T-helper 1 cell treated with Interleukin-12 subunit alpha and Interleukin-12 subunit beta and Interleukin-4 antibody, amounts not matched to agents 30 ng/mL and 1 ng/mL, for 36 hours (primary cell): Measurements from ENCODE around the gene HTRA2. TPM values are rescaled to one million over a fixed set of nuclear protein-coding genes. Genes with fewer than 3 reads are reported as not detected.

ENCODE experiments used
- intact Hi-C: fragments of 100-400 bp; cut with micrococcal nuclease; formaldehyde crosslinking; loops from one replicate; pipeline ENCODE4 v1.15.1; 2024
- total RNA-seq: library from RNA; stranded (reverse); gene quantifications from 2 replicates; pipeline ENCODE4 v1.2.3, GENCODE V29; 2022

The HTRA2 gene
- total RNA-seq, 1 donor from 2014 or later: 60.0 TPM

DNA sequence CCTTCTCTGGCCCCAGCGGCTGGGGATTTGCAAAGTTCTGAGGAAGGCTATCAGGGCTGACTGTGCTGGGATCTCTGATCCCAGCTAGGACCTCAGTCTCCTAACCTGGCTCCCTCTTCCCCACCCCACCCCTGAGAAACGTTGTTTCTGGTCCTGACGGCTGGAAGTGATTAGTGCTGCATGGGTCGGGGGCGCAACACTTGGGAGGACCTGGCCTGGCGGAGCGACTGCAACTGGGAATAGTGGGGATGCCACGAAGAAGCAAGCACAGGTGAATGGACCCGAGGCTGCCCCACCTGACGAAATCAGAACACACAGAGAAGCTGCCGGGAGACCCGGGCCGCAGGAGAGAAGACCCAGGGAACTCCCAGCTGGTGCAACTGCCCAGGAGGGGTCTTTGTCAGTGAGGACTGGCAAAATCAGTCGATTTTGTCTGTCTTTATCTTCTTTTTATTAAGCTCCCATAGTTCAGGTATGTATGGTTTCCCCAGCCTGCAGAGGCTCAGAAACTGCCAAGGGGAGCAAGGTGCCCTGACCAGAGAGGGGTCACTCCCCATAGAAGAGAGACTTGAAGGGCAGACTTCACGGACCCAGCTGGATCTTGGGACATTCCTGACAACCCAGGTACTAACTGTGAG is 29.7 kb upstream of the HTRA2 start:
- intact Hi-C loops: loop anchor here (1.0 to 5.0 kb wide), 2 partner anchors 16 to 1208 kb away; partner anchors contain the start of gene EGR4

DNA sequence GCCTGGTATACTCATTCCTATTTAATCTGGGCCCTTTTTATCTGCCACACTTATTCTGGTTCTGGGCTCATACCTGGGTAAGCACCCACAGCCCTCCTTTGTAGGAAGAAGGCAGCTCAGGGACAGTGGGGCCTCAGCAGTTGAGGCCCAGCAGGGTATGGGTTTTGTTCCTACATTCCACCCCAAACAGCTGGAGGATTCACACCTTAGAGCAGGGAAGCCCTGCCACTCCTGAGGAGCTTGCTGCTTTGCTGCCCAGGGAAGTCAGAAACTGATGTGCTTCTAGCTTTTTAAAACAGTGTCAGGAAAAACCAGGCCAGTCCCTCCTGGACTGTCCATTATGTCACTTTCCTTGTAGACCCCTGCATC is 29.2 kb upstream of the HTRA2 start:
- intact Hi-C loops: loop anchor here (5.0 kb wide), 1 partner anchor 1208 kb away; the partner anchor contains the start of gene EGR4

DNA sequence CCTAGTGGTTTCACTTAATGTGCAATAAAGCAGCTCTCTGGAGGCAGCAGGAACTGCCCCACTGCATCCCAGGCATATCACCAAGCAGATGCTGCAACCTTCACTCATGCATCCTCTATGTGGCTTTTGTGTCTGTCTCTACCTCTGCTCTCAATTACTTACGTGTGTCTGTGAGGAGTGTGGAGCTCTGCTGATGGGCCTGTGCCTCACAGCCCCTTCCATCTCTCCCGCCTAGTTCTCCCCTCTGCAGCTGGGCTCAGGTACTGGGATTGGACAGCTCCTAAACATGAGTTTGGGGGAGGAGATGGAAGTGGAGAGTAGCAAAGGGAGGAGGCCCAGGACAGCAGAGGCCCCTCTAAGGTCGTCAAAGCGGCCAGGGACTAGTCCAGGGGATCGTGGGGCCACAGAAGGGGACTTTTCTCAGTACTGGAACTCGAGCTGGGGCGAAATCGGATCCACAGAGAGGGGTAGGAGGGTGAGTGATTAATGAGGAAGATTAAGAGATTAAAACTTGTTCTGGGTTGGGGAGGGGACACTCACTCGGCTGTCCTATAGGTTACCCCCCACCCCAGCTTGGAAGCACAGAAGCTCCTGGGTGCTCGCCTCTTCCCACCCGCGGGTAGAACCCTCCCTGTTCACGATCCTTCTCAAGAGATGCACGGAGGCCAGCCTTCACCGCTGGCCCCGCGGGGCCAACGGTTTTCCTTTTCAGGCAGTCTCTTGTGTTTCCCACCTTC is 28.2 kb upstream of the HTRA2 start:
- intact Hi-C loops: loop anchor here (5.0 kb wide), 1 partner anchor 1209 kb away; the partner anchor contains the start of gene EGR4

DNA sequence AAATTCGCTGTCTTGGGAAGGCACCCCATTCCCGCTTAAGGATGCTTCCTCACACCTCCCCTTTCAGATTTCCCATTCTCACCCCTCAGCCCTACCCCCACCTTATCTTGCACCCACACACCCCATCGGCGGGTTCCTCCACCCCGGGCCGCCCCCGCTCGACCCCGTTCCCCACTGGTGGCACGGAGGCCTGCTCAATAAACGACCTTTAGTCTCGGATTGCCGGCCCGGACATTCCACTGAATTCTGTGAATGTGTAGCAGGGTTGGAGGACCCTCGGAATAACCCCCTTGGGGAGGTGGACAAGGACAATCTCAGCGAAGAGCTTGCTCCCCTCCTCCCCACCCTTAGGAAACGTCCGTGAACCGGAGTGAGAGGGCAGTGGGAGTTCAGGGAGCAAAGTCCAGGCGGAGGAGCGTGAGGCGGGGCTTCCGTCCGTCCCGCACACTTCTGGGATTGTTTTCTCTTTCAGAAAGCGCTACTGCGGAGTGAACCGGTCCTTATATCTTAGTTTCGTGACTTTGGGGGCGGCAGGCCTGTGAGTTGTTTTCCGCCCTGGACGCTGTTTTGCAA is 27.5 kb upstream of the HTRA2 start:
- intact Hi-C loops: loop anchor here (5.0 kb wide), 1 partner anchor 1210 kb away; the partner anchor contains the start of gene EGR4

DNA sequence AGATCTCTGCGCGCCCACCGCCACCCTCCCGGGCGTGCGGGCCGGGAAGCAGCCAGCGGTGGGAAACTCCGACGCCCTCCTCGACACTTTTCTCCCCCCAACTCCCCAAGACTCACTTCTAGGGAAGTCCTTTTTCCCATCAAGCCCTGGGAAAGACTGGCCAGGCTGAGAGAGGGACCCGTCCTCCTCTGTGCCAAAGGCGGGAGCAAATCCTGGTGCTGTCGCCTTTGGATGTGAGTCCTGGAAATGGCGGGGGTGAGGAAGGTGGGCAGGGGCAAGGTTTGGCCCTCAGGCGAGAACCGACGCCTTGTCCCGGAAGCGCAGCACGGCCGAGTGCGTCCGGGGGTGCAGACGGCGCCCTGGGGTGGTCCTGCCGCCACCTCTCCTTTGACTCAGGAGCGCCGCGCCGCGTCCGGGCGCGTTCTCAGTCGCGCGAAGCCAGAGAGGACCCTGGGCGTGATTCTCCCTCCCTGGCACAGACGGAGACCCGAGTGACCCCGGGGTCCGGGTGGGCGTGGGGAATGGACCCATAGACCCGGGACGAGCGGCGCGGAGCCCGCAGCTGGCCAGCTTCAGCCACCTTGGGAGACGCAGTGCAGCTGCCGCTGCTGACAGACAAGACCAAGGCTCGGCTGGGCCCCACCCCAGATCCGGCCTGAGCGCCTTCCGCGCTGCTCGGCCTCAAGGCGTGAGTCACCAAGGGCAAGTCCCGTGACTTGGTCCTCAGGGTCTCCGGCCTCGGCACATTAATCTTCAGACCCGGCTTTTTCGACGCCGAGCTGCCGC is 26.8 kb upstream of the HTRA2 start:
- intact Hi-C loops: loop anchor here (1.0 to 5.0 kb wide), 2 partner anchors 20 to 1211 kb away; partner anchors contain the start of genes EGR4 and TTC31

DNA sequence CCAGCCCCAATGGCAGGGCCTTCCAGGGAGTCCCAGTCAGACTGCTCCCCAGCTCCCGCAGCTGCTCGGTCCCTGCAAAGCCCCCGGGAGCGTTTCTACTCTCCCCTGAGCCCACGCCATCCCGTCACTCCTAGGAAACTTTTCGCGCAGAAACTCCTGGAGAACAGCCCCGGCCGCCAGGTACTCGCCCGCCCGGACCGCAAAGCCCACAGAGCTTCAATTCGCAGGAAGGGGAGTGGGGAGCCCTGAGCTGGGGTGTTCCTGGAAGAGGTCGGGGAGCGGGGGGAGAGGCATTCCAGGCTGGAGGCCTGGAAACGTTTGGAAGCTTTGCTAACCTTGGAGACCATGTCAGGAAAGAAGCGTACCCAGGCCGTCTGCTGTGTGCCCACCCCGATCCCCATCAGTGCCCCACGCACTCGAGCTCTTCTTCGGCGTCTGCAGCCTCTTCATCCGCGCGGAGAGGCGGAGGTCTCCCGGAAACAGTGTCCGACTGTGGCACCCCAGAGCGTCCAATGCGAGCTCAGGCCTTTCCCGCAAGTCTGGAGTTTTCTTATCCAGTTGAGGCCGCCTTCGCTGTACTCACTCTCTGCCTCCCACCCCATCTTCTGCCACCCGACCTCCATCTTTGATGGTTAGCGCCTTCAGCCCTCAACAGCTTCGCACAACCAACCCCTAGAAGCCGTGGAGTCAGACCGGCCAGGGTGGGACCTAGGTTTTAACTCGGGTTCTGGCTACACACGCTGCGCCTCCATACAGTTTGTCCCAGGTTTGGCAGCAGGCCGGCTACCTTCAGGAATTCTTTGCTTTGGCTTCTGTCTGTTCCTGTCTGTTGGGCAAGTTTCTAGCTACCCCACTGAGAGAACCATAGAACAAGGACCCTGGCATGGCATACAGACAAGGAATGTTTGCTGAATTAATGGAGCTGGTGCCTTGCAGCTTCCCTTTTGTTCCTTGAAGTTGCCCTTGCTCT is 25.9 kb upstream of the HTRA2 start:
- intact Hi-C loops: loop anchor here (1.0 to 5.0 kb wide), 2 partner anchors 20 to 1211 kb away; partner anchors contain the start of genes EGR4 and TTC31

DNA sequence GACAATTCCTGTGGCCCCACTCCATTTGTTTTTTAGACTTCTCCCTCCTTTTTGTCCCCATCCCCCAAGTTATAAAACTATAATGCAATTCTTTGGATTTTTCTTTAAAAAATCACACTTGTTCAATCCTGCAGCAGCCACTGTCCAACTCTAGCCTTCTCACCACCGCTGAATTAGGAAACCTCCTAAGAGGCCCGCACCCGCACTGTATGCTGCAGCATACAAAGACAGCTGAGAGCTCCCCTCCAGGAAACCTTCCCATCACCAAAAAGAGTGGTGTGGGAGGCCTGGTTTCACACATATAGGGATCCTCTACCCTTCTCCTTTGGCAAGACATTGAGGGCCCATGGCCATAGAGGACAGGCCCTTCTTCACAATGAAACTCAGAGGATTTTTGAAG is 25.1 kb upstream of the HTRA2 start:
- intact Hi-C loops: loop anchor here (5.0 kb wide), 1 partner anchor 1212 kb away; the partner anchor contains the start of gene EGR4

DNA sequence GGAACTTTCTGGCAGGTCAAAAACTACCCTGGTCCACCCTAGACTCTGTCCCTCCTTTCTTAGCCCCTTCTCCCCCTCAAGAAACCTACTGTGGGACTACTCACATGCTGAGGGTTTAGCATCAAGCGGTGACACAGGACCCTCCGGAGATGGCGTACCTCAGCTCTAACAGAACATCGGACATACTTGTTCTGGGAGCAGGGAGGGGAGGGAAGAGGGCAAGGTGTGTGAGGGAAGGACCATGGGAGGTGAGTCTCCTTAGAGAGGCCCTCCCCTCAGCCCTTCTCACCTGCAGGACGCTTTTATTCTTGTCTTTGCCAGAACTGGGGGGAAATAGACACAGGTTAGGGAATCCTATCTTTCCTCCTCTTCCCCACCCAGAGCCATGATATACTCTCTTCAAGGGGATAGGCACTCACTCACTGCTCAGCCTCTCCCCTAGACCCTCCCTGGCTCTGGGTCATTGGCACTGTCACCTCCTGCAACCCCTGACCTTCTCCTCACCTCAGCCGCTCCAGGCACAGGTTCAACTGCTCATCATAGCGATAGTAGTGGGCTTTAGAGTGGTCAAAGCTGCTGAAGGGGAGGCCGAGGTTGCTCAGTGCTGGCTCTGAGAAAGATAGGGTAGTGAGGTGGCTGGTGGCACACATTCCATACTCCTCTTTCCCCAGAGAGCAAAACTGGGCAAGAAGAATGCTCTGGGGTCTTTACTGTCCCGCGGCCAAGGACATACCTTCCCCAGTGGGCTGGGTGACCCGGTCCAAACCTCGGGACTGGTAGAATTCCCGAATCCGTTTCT is 24.1 kb upstream of the HTRA2 start:
- intact Hi-C loops: loop anchor here (2.0 kb wide), 4 partner anchors 51 to 239 kb away; partner anchors contain the start of genes C2orf81, INO80B, SEMA4F and WDR54

DNA sequence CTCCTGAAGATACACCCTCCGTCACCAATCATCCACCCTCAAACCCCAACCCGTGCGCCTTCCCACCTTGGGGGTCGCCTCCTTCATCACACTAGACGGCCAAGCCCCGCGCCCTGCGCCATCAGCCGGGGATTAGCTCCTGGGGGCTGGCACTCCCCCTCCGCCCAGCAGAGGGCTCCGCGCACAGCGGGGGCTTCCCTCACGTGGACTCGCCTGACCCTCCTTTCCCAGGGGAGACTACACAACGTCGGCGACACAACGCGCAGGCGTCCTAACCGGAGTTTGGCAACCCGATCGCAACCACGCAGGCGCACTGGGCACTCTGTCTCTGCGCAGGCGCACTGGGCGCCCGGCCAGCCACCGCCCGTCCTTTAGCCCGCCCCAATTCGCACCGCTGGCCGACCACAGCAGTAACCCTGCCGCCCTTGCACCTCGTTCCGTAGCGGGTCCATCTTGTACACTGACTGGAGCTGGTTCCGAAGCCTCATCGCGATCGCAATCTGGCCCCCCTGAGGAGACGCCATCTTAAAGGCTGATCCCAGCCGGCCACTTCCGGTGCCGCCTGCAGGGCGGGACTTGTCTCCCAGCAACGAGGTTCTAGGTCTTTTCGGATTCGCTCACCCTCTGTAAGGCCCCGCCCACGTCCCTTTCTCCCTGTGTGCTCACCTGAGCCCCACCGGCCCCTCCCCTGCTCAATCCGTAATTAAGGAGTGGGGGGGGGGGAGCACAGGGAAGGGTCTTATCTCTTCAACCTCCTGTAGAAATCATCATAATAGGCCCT is 22.4 kb upstream of the HTRA2 start, which contains the start of gene PCGF1:
TSS of gene PCGF1 (minus strand) at position 551 of the 781 bp plus-strand sequence. CDS start at position 524, 27 bp downstream.
- intact Hi-C loops: loop anchor here (1.0 to 2.0 kb wide), 14 partner anchors 9 to 770 kb away; partner anchors contain the start of genes AUP1, C2orf81, DGUOK and DOK1

DNA sequence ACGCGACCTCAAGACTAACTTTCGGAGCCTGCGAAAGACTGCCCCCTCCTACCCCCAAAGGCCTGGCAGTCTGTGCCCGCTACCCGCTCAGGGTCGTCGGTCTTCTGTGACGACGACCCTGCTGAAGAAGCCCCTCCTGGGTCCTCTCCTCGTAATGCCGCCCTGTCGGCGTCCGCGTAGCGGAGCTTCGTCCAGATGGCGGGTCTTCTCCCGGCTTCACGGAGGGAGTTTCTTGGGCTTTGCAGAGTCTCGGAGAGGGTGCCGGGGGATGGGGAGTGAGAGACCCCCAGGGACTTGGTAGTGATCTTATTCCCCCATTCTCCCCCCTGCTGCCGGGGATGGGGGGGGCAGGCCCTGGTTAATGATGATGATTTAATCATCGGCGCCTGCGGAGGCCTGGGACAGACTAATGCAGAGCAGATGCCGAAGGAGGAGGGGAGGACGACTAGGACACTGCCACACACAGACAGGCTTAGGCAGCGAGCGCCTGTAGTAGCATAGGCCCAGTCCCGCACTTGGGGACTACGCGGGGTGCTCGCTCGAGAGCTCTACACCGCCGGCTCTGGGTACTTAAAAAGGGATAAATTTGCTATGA is 21.7 kb upstream of the HTRA2 start:
- intact Hi-C loops: loop anchor here (1.0 to 2.0 kb wide), 14 partner anchors 8 to 771 kb away; partner anchors contain the start of genes AUP1, C2orf81, DGUOK and DOK1

DNA sequence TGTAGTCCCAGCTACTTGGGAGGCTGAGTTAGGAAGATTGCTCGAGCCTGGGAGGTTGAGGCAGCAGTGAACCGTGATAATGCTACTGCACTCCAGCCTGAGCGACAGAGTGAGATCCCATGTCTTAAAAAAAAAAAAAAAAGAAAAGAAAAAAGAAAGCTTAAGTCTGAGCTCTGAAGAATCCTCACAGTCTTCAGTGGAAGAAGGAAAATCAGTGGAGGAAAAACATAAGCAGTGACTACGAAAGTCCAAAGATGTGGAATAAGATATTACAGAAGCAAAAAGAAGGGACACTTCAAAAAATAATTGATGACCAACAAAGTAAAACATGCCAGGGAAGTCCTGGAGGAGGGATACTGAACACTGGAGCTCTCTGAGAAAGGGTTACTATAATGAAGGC is 19.5 kb upstream of the HTRA2 start:
- intact Hi-C loops: no loop called here

DNA sequence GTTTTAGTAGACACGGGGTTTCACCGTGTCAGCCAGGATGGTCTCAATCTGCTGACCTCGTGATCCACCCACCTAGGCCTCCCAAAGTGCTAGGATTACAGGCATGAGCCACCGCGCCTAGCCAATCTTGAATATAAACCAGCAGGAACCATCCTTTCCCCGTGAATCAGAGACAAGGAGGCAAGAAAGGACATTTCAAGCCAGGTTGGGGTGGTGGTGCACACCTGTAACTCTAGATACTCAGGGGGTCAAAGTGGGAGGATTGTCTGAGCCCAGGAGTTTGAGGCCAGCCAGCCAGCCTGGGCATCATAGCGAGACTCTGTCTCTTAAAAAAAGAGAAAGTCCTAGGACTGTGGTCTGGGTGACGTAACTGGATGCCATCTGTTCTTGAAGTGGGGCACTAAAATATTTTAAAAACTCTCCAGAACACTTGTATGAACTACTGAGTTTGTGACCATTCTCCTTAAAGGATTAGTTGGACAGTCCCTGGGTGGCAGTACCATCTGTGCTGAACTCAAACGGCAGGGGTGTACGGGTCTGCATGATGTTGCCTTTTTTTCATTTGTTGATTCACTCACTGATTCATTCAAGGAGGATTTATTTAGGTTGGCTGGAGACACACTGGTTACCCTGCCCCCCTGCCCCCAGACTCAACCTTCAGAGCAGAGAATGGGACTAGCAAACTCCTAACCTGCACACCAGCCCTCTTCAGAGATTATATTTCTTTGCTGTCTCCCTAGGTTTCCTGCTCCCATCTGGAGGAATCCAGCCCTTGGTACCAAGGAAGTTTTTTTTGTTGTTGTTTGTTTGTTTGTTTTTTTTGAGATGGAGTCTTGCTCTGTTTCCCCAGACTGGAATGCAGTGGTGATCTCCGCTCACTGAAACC is 18.4 kb upstream of the HTRA2 start:
- intact Hi-C loops: no loop called here

DNA sequence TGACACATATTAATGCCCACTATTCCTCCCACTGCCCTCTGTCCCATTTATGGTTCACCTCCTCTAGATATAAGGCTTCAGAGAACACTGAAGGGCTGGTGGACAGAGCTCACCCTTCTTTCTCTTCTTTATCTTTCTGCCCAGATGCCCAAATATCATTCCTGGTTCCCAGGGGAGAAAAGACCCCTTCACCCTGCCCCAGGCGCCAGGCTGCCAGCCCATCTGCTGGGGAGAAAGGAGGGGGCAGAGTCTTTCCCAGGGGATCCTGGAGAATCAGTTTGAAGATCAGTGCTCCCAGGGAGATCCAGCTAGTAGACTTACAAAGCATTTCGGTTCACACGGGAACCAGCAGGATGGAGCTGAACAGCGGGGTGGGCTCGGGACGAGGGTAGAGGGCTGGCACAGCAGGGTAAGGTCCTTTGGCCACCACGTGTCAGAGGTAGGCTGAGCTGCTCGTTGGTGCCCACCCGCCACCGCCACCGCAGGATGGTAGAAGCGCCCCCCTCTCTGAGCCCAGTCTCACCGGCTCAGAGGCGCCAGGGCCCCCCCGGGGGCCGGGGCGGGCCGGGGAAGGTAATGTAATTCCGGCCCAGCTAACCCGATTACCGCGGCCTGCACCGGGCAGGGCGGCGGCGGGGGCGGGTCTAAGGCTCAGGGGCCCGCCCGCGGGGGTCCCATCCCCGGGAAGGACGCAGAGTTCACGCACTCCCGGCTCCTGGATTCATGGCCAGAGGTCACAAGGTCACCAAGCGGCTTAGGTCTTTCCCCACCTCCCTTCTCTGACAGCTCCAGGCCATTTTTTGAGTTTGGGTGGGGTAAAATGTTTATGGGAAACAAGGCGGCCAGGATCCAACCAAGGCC is 16.8 kb upstream of the HTRA2 start:
- intact Hi-C loops: no loop called here

DNA sequence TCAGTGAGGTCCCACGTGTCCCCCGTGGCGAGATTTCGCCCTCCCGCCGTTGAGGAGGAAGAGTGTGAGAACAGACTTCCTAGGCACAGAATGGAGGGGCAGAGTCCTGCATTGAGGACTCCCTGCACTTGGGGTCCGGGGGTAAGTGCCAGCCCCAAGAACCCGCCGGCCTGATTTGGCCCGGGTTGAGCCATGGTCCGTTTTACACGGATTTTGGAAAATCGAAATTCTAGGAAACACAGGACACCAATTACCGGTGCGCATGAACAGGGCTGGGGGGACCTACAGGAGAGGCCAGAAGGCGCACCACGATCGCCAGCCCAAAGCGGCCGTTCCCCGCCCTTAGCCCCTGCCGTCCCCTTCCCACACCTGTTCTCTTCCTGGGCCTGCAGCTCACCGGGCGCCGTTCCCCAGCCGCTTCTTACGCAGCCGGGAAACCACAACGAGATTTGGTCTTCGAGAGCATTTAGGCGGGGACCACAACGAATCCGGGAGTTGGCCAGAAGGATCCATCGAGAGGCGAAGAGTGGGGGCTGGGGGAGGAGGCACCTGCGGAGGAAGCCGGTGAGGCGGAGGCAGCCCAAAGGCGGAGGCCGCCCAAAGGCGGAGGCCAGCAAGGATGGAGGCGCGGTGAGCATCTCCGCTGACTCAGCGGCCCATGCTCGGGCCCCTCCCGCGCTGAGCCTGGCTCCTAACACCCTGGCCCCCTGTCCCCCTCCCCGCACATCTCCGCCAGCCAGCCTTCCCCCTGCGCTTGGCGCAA is 15.9 kb upstream of the HTRA2 start:
- intact Hi-C loops: loop anchor here (1.0 kb wide), 1 partner anchor 19 kb away; no protein-coding TSS in a partner anchor
